PFSK-1 (cell line): ENCODE measurements around the gene KNSTRN.

Experiments
- FOXP2 ChIP-seq: optimal IDR thresholded peaks from 2 replicates; pipeline ENCODE3; 2011; ENCODE audit warnings: borderline replicate concordance, control low read depth, inconsistent platforms; ENCODE audit not compliant: insufficient read depth; ENCODE audit errors: extremely low read length, extremely low read depth
- POLR2AphosphoS5 ChIP-seq: IDR thresholded peaks from 2 replicates; pipeline ENCODE4 v1.6.1; 2012; ENCODE audit warnings: low read depth, mild to moderate bottlenecking, control low read depth, low read length, moderate library complexity
- REST ChIP-seq, 2 experiments: IDR thresholded peaks; 2 replicates each; pipeline versions ENCODE4 v1.6.1 to v1.8.0; 2011 to 2012; ENCODE audit warnings: low read depth in 2 of 2, low read length in 2 of 2, control low read depth in 1 of 2, inconsistent platforms in 1 of 2, mild to moderate bottlenecking in 1 of 2, moderate library complexity in 1 of 2; ENCODE audit not compliant: insufficient read depth in 1 of 2
- SIN3A ChIP-seq: IDR thresholded peaks from 2 replicates; pipeline ENCODE4 v1.6.1; 2012; ENCODE audit warnings: mild to moderate bottlenecking, low read length, moderate library complexity, borderline replicate concordance; ENCODE audit not compliant: insufficient read depth
- TAF1 ChIP-seq: IDR thresholded peaks from 2 replicates; pipeline ENCODE4 v1.6.1; 2012; ENCODE audit warnings: low read length, control low read depth, borderline replicate concordance; ENCODE audit not compliant: insufficient read depth

GRCh38 chr15:40340740-40341400 is 41.7 kb upstream of the KNSTRN start, which contains the start of gene CCDC9B:
- no peak for TF ChIP-seq POLR2AphosphoS5
- TF ChIP-seq REST (IDR thresholded peaks at IDR 0.05; ENCODE audit: insufficient read depth in 1 of 2, low read depth in 2 of 2, low read length in 2 of 2), result no peak
- TF ChIP-seq TAF1, result no peak
- no peak for TF ChIP-seq FOXP2
- no peak for TF ChIP-seq SIN3A
